ENCODE data around the gene PNPLA7.

Gene PNPLA7

GRCh38 chr9:137445930-137446431, 104.2 kb downstream of the PNPLA7 start:
- peak in 5 of 10 donors; percentile 8 to 63 (median 47) for DNase-seq
- intact Hi-C loops (cut with DNase I), result no loop called here

GRCh38 chr9:137445275-137445807, 104.9 kb downstream of the PNPLA7 start:
- peak; percentile 55 to 94 (median 80) for DNase-seq
- intact Hi-C loops (cut with DNase I), result no loop called here

GRCh38 chr9:137444106-137444790, 106.0 kb downstream of the PNPLA7 start:
- intact Hi-C loops (cut with DNase I), result no loop called here
- peak in 4 of 10 donors; percentile 9 to 50 (median 35) for DNase-seq

- intact Hi-C loops (cut with DNase I), result no loop called here
Measured at GRCh38 chr9:137441935-137442321, 108.3 kb downstream of the PNPLA7 start.

GRCh38 chr9:137441289-137441934, 108.8 kb downstream of the PNPLA7 start, which contains the start of gene ENTPD8:
Gene ENTPD8 (minus strand): TSS chr9:137441357. CDS start chr9:137438285, 3,072 bp downstream.
- intact Hi-C loops (cut with DNase I), result no loop called here
- peak in 5 of 10 donors; percentile 5 to 77 (median 50) for DNase-seq

More at GRCh38 chr9:137441935-137442321, 108.3 kb downstream of the PNPLA7 start:
- DNase-seq, result no peak

- intact Hi-C loops (cut with DNase I), result no loop called here
- peak in 5 of 10 donors; percentile 5 to 79 (median 56) for DNase-seq
Measured at GRCh38 chr9:137439158-137439714, 111.0 kb downstream of the PNPLA7 start.

GRCh38 chr9:137438591-137439157, 111.5 kb downstream of the PNPLA7 start:
- intact Hi-C loops (cut with DNase I), result no loop called here
- DNase-seq, result peak in 5 of 10 donors; percentile 2 to 56 (median 28)

GRCh38 chr9:137437691-137438590, 112.3 kb downstream of the PNPLA7 start:
- intact Hi-C loops (cut with DNase I), result no loop called here
- peak in 7 of 10 donors; percentile 1 to 75 (median 19) for DNase-seq

GRCh38 chr9:137436761-137437600, 113.2 kb downstream of the PNPLA7 start:
- intact Hi-C loops (cut with DNase I), result no loop called here
- peak in 6 of 10 donors; percentile 1 to 85 (median 46) for DNase-seq

GRCh38 chr9:137435980-137436760, 114.0 kb downstream of the PNPLA7 start:
- intact Hi-C loops (cut with DNase I), result no loop called here
- peak in 6 of 10 donors; percentile 7 to 87 (median 53) for DNase-seq

- intact Hi-C loops (cut with DNase I), result no loop called here
- peak in 3 of 10 donors; percentile 0 to 67 (median 5) for DNase-seq
Measured at GRCh38 chr9:137435381-137435891, 114.8 kb downstream of the PNPLA7 start.

- DNase-seq, result peak in 6 of 10 donors; percentile 1 to 79 (median 46)
- intact Hi-C loops (cut with DNase I), result no loop called here
Measured at GRCh38 chr9:137434498-137435380, 115.5 kb downstream of the PNPLA7 start.

- intact Hi-C loops (cut with DNase I), result no loop called here
- peak in 5 of 10 donors; percentile 5 to 85 (median 66) for DNase-seq
Measured at GRCh38 chr9:137433916-137434431, 116.2 kb downstream of the PNPLA7 start.

- intact Hi-C loops (cut with DNase I), result no loop called here
- DNase-seq, result peak in 5 of 10 donors; percentile 3 to 74 (median 61)
Measured at GRCh38 chr9:137433349-137433915, 116.8 kb downstream of the PNPLA7 start.

- DNase-seq, result peak in 6 of 10 donors; percentile 3 to 82 (median 30)
- intact Hi-C loops (cut with DNase I), result no loop called here
Measured at GRCh38 chr9:137432687-137433348, 117.4 kb downstream of the PNPLA7 start.

Data from posterior cingulate gyrus (tissue), 11 donors.